GM12801 (cell line): ENCODE results near the gene VPREB3.

Source experiments
- TF ChIP-seq, protein P1 (sequence below): IDR thresholded peaks from one replicate; pipeline ENCODE4 v1.5.1; 2011; ENCODE audit warnings: control low read depth; ENCODE audit not compliant: insufficient read length; ENCODE audit errors: extremely low read depth

The VPREB3 gene

DNA sequence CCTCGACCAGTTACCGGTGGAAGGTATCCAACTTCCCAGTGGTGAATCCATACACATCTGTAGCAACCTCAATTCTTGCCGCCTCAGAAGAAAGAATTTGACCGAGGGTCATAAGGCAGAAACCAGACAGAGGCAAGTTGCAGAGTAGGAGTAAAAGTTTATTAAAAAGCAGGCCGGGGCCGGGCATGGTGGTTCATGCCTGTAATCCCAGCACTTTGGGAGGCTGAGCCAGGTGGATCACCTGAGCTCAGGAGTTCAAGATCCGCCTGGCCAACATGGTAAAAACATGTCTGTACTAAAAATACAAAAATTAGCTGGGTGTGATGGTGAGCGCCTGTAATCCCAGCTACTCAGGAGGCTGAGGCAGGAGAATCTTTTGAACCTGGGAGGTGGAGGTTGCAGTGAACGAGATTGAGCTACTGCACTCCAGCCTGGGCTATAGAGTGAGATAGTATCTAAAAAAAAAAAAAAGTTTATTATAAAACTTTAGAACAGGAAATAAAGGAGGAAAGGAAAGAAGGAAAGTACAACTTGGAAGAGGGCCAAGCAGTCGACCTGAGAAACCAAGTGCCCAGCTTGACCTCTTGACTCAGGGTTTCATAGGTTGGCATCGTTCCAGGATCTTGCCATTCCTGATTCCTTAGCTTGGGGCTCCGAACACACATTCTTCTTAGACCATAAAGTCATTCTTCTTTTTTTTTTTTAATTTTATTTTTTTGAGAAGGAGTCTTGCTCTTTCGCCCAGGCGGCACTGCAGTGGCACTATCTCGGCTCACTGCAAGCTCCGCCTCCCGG lies 35.7 kb downstream of the VPREB3 start:
- TF ChIP-seq, protein P1, sequence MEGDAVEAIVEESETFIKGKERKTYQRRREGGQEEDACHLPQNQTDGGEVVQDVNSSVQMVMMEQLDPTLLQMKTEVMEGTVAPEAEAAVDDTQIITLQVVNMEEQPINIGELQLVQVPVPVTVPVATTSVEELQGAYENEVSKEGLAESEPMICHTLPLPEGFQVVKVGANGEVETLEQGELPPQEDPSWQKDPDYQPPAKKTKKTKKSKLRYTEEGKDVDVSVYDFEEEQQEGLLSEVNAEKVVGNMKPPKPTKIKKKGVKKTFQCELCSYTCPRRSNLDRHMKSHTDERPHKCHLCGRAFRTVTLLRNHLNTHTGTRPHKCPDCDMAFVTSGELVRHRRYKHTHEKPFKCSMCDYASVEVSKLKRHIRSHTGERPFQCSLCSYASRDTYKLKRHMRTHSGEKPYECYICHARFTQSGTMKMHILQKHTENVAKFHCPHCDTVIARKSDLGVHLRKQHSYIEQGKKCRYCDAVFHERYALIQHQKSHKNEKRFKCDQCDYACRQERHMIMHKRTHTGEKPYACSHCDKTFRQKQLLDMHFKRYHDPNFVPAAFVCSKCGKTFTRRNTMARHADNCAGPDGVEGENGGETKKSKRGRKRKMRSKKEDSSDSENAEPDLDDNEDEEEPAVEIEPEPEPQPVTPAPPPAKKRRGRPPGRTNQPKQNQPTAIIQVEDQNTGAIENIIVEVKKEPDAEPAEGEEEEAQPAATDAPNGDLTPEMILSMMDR: no peak

DNA sequence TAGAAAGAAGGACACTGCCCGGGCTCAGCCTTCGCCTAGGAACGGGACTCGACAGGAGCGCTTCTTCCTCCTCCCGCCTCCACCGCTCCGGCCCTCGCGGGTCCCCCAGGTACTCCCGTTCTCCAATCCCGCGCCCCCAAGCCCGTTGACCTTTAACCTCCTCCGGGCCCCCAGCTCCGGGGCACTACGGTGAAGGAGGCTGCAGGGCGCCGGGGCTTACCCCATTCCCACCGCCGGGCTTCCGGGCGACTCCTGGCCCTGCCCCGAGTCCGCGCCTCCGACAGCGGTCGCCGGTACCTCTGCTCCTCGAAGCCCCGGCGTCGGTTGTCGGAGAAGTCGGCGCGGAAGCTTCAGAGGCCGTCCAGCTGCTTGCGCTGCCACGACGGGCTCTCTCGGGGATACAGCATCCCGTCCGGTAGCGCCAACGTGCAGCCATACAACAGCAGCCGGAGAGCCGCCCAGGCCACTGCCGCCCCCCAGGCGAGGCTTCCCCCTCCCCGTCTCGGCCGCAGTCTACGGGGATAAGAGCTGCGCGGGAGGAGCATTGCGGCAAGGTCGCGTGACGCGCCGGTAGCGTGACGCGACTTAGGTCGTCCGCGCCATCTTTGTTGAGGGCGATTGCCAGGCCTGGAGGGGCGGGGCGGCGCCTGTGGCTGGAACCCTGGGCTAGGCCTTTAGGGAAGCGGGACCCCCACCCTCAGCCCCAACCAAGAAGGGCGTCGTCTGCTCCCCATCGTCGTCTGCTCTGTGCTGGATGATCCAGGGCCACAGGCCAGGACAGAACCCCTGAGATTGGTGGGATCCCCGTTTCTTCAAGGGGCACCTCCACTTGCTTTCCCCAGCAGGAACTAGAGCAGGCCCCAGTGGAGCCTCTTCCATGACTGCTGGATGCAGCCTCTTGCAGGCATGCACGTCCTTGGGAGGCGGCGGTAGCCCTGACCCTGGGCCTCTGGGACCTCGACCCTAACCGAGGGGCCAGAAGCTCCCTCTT lies 37.1 kb downstream of the VPREB3 start:
- TF ChIP-seq, protein P1: no peak

DNA sequence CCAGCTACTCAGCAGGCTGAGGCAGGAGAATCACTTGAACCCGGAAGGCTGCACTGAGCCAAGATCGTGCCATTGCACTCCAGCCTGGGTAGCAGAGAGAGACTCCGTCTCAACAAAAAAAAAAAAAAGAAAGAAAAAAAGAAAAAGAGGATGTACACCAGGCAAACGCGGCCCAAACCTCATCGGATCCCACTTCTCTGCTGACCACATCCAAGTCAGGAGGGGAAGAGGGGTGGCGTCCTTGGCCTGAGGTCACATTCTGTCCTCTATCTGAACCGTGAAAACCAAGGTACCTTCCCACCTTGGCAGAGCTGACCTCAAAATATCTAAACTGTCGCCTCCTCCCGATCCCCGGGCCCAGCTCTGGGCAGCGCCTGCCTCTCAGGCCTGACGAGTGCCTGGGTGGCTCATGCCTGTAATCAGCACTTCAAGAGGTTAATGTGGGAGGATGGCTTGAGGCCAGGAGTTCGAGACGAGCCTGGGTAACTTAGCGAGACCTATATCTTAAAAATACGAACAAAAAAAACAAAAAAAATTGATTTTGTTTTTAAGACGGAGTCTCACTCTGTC lies 38.3 kb downstream of the VPREB3 start:
- TF ChIP-seq, protein P1: no peak

DNA sequence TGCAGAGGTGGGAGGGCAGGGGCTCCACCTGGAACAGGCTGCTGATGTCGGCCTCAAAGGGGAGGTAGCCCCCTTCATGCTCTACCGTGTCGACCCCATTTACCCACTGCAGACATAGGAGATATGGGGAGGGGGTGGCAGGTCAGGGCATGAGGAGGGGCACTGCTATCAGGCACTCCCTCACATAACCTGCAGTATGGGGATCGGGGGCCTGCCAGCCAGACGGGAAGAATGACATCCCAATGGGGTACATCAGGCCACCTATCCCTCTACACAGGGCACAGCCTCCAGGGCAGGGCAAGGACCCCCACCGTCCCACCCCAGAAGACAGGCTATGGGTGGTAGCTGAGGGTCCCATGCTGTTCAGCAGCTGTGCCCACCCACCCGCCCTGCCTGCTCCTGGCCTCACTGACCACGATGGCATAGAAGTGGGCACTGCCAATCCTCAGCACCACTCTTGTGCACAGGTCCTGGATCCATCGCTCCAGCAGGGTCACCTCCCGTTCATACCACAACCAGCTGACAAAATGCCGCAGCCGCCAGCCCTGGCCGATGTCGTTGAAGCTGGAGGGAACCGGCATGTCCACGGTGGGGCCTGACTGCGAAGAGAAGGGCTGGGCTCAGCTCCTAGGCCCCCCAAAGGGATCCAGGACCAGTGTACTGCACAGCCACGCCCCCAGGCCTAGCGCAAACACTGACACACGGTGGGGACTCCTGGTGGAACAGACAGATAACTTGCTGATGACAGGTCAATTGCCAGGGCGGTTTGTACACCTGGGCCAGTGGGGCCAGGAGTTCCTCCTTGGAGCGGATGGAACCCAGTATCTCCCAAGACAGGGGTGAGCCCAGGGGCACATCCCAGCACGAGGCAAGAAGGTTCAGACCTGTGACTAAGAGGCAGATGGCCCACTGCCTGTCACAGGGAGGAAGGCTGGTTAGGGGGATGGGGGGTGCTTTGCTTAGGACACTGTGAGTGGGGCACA lies 39.3 kb downstream of the VPREB3 start:
- TF ChIP-seq, protein P1: no peak

DNA sequence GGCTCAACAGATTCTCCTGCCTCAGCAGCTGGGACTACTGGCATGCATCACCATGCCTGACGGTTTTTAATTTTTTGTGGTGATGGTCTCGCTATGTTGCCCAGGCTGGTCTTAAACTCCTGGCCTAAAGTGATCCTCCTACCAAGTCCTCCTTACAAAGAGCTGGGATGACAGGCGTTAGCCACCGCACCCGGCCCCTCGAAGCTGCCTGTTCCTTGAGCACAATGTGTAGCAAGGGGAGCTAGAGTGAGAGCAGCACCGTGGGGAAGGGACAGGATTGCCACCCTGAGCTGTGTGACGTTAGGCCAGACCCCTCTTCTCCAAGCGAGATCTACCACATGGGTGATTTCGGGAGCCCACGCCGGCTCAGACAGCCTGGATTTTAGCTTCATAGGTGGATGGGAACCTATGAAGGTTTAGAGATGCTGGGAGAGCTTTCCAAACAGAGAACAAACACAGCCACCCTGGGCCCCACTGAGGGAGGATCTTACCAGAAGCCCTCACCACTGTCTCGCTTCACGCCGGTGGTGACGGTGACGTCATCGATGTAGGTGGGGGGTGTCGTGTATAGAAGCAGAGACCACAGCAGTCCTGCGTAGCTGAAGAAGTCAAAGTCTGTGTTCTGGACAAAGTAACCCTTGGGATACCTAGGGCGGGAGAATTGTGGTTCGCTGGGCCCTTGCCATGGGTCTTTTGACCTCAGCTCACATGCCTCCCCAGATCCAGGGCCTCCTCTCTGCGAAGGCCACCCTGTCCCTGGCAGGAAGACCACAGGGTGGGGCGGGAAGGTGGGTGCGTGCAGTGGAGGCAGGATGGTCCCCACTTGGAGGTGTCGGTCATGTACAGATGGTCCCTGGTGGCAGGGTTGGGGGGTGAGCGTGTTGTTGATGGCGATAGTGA lies 40.3 kb downstream of the VPREB3 start:
- TF ChIP-seq, protein P1: no peak

DNA sequence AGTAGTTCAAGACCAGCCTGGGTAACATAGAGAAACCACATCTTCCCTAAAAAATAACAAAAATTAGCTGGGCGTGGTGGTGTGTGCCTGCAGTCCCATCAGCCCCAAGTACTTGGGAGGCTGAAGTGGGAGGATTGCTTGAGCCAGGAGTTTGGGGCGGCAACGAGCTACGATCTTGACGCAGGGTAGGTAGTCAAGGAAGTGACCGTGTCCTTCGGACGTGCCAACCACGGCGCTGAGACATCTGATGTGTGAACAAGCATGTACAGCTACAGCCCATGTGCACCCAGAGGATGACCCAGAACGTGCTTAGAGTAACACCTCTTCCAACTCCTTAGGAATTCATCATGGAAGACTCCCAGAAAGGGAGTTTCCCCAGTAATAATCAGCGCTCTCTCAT lies 42.0 kb downstream of the VPREB3 start:
- TF ChIP-seq, protein P1: no peak
